ENCODE data around the gene A4GALT. TPM values are rescaled to one million over a fixed set of nuclear protein-coding genes. Genes with fewer than 3 reads are reported as not detected.

A4GALT gene
- total and polyA plus RNA-seq, 10 of the 15 experiments (the other 5 are each of a cell fraction or from before 2014, with no cell fraction given): 0.04 to 3.9 (median 2.3) TPM; not detected in 1

DNA sequence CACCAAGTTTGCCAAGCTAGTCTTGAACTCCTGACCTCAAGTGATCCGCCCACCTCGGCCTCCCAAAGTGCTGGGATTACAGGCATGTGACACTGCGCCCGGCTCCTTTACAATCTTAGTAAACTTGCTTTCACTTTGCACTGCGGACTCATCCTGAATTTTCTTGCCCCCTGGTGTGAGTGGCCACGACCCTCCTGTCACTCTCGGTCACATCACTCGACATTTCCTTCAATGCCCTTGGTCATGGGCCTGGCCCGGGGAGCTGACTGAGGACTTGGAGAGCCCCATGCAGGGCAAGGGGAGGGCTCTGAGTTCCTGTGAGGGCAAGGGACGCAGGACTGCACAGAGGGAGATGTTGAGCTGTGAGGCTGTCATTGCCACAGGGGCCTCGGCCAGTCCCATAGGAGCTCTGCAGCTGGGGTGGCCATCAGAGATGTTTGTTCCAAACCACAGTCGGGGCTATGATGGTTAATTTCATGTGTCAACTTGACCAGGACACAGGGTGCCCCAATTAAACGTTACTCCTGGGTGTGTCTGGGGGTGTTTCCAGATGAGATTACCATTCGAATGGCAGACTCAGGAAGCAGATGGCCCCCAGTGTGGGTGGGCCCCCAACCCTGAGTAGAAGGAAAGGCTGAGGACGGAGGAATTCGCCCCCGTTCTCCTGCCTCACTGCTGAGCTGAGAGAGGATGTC lies 21.2 kb downstream of the A4GALT start:
- intact Hi-C loops (cut with micrococcal nuclease; ENCODE audit: unreplicated experiment) (no loop called here), in situ Hi-C loops (cut with MboI) (no loop called here)
- peaks cover 0 to 9% of the 10 kb centered on the region in 2 experiments; a peak in 3 of 4 replicates for H3K36me3 ChIP-seq (ENCODE audit: control insufficient read depth in 2 of 2, insufficient read depth in 2 of 2, low read length in 1 of 2)
- FAIRE-seq: no peak
- H3K27me3 ChIP-seq (replicated peaks in 1 of 2; ENCODE audit: control insufficient read depth in 2 of 2, insufficient read depth in 2 of 2, low read length in 1 of 2): no peaks in the 10 kb centered on the region
- ATAC-seq: no peak
- H3K79me2 ChIP-seq (ENCODE audit: control insufficient read depth, insufficient read depth, low read length): peaks cover 2% of the 10 kb centered on the region
- H3K4me2 ChIP-seq (ENCODE audit: control insufficient read depth, insufficient read depth): no peak overlapping the region
- no peaks in the 10 kb centered on the region; the same call in 1 of the 2 replicates for H3K4me1 ChIP-seq (ENCODE audit: control insufficient read depth, insufficient read depth, low read length)
- H3K9ac ChIP-seq (ENCODE audit: control insufficient read depth, insufficient read depth, low read length): no peak overlapping the region
- DNase-seq (ENCODE audit: low read depth, low spot score): no peak
- SMC1A ChIA-PET (ENCODE audit: uncharacterized antibody, unreplicated experiment): no interaction called here
- H4K20me1 ChIP-seq (ENCODE audit: control insufficient read depth, insufficient read depth): no peaks in the 10 kb centered on the region
- H3K4me3 ChIP-seq: no peak overlapping the region
- CTCF ChIA-PET: no interaction called here
- no peak overlapping the region for H3K27ac ChIP-seq (ENCODE audit: control insufficient read depth, insufficient read depth)
- RAD21 ChIA-PET (ENCODE audit: unreplicated experiment): no interaction called here
- no peaks in the 10 kb centered on the region for H3K9me3 ChIP-seq (replicated peaks; ENCODE audit: control insufficient read depth, insufficient read depth, low read length)
- 72% methylated on average over 17 of the region's 17 CpGs for WGBS (ENCODE audit: insufficient coverage, insufficient replicate concordance, low lambda C conversion rate, missing lambda C conversion rate)
- no peak overlapping the region for H2AFZ ChIP-seq (ENCODE audit: control insufficient read depth, low read depth, low read length)
- no TSS peak for BruUV-seq (replicated peaks)
- TF ChIP-seq NFIC (IDR thresholded peaks at IDR 0.05; ENCODE audit: low read depth, low read length) (no peak), ZNF207 (IDR thresholded peaks at IDR 0.05; ENCODE audit: borderline replicate concordance) (no peak), NBN (IDR thresholded peaks at IDR 0.05) (no peak), TCF12 (IDR thresholded peaks at IDR 0.05; ENCODE audit: low read depth, low read length) (no peak), SMAD5 (IDR thresholded peaks at IDR 0.05; ENCODE audit: low read depth) (no peak), EGR1 (IDR thresholded peaks at IDR 0.05; ENCODE audit: borderline replicate concordance in 1 of 2, low read depth in 2 of 2, low read length in 2 of 2) (no peak), PAX8 (IDR thresholded peaks at IDR 0.05) (no peak), GATAD2B (conservative IDR thresholded peaks at IDR 0.05; ENCODE audit: low read depth) (no peak), EED (IDR thresholded peaks at IDR 0.05; ENCODE audit: low read depth) (no peak), ZSCAN29 (IDR thresholded peaks at IDR 0.05) (no peak)
- TF ChIP-seq, protein P1, sequence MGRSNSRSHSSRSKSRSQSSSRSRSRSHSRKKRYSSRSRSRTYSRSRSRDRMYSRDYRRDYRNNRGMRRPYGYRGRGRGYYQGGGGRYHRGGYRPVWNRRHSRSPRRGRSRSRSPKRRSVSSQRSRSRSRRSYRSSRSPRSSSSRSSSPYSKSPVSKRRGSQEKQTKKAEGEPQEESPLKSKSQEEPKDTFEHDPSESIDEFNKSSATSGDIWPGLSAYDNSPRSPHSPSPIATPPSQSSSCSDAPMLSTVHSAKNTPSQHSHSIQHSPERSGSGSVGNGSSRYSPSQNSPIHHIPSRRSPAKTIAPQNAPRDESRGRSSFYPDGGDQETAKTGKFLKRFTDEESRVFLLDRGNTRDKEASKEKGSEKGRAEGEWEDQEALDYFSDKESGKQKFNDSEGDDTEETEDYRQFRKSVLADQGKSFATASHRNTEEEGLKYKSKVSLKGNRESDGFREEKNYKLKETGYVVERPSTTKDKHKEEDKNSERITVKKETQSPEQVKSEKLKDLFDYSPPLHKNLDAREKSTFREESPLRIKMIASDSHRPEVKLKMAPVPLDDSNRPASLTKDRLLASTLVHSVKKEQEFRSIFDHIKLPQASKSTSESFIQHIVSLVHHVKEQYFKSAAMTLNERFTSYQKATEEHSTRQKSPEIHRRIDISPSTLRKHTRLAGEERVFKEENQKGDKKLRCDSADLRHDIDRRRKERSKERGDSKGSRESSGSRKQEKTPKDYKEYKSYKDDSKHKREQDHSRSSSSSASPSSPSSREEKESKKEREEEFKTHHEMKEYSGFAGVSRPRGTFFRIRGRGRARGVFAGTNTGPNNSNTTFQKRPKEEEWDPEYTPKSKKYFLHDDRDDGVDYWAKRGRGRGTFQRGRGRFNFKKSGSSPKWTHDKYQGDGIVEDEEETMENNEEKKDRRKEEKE (IDR thresholded peaks at IDR 0.05): no peak
- TF ChIP-seq, protein P2, sequence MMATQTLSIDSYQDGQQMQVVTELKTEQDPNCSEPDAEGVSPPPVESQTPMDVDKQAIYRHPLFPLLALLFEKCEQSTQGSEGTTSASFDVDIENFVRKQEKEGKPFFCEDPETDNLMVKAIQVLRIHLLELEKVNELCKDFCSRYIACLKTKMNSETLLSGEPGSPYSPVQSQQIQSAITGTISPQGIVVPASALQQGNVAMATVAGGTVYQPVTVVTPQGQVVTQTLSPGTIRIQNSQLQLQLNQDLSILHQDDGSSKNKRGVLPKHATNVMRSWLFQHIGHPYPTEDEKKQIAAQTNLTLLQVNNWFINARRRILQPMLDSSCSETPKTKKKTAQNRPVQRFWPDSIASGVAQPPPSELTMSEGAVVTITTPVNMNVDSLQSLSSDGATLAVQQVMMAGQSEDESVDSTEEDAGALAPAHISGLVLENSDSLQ (IDR thresholded peaks at IDR 0.05): no peak
- TF ChIP-seq, protein P3, sequence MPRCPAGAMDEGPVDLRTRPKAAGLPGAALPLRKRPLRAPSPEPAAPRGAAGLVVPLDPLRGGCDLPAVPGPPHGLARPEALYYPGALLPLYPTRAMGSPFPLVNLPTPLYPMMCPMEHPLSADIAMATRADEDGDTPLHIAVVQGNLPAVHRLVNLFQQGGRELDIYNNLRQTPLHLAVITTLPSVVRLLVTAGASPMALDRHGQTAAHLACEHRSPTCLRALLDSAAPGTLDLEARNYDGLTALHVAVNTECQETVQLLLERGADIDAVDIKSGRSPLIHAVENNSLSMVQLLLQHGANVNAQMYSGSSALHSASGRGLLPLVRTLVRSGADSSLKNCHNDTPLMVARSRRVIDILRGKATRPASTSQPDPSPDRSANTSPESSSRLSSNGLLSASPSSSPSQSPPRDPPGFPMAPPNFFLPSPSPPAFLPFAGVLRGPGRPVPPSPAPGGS (IDR thresholded peaks at IDR 0.05; ENCODE audit: borderline replicate concordance, insufficient read depth, low read depth, low read length, poor library complexity, severe bottlenecking): no peak
- POLR2A ChIA-PET: no interaction called here
